ENCODE data around the gene THOC2.
"Not testable (repeated sequence)": the region's sequence is repeated elsewhere in the genome, so short reads cannot be mapped to it uniquely, and the experiment has no call there.

THOC2 gene

GRCh38 chrX:123732670-123733363 is at the start of gene THOC2:
TSS of gene THOC2 (minus strand) at chrX:123733052. CDS start at chrX:123733022, 30 bp downstream.
- peak; percentile 83 for DNase-seq

- not testable (repeated sequence) for DNase-seq
Measured at GRCh38 chrX:123781786-123782185, 48.9 kb upstream of the THOC2 start.

- DNase-seq = no peak
Measured at GRCh38 chrX:123779908-123780396, 47.1 kb upstream of the THOC2 start.

GRCh38 chrX:123773258-123773988 is 40.6 kb upstream of the THOC2 start:
- DNase-seq = no peak

GRCh38 chrX:123771449-123772064 is 38.7 kb upstream of the THOC2 start:
- DNase-seq = no peak

- peak; percentile 82 for DNase-seq
Measured at GRCh38 chrX:123764967-123765871, 32.4 kb upstream of the THOC2 start.

- not testable (repeated sequence) for DNase-seq
Measured at GRCh38 chrX:123759849-123760248, 27.0 kb upstream of the THOC2 start.

- not testable (repeated sequence) for DNase-seq
Measured at GRCh38 chrX:123757794-123758193, 24.9 kb upstream of the THOC2 start.

- no peak for DNase-seq
Measured at GRCh38 chrX:123756320-123756719, 23.5 kb upstream of the THOC2 start.

- DNase-seq = no peak
Measured at GRCh38 chrX:123755107-123755506, 22.3 kb upstream of the THOC2 start.

- no peak for DNase-seq
Measured at GRCh38 chrX:123753656-123754350, 21.0 kb upstream of the THOC2 start.

- DNase-seq = no peak
Measured at GRCh38 chrX:123749643-123750042, 16.8 kb upstream of the THOC2 start.

GRCh38 chrX:123745511-123745910 is 12.7 kb upstream of the THOC2 start:
- no peak for DNase-seq

GRCh38 chrX:123743312-123743711 is 10.5 kb upstream of the THOC2 start:
- DNase-seq = no peak

GRCh38 chrX:123742440-123742839 is 9.6 kb upstream of the THOC2 start:
- DNase-seq = no peak

- DNase-seq = no peak
Measured at GRCh38 chrX:123740536-123740935, 7.7 kb upstream of the THOC2 start.

GRCh38 chrX:123740006-123740405 is 7.2 kb upstream of the THOC2 start:
- DNase-seq = no peak

- no peak for DNase-seq
Measured at GRCh38 chrX:123739474-123739873, 6.6 kb upstream of the THOC2 start.

- no peak for DNase-seq
Measured at GRCh38 chrX:123738378-123738940, 5.6 kb upstream of the THOC2 start.

- no peak for DNase-seq
Measured at GRCh38 chrX:123736333-123736921, 3.6 kb upstream of the THOC2 start.

GRCh38 chrX:123735137-123735536 is 2.3 kb upstream of the THOC2 start:
- DNase-seq = not testable (repeated sequence)
